DND-41 (cell line): Measurements from ENCODE around the gene SMARCD2.
"Not testable (repeated sequence)": the region's sequence is repeated elsewhere in the genome, so short reads cannot be mapped to it uniquely, and the experiment has no call there.

Source experiments
- ATAC-seq: fragments of 200-7000 bp; cut with Tn5 transposase; 3 replicates; pipeline ENCODE4 v1.9.1; 2021; ENCODE audit warnings: low read depth; ENCODE audit not compliant: insufficient read depth
- DNase-seq: peaks from one replicate; pipeline ENCODE4 v3.0.0-alpha.2; 2020
- H2AFZ ChIP-seq: 2 replicates; pipeline ENCODE4 v1.6.0; 2012; ENCODE audit warnings: low read depth, low read length
- H3K27ac ChIP-seq: 2 replicates; pipeline ENCODE4 v1.5.1; 2012; ENCODE audit warnings: low read length, inconsistent platforms
- H3K27me3 ChIP-seq: fragments of 200-600 bp; sonication (generic); 2 replicates; pipeline ENCODE4 v1.6.0; 2012; ENCODE audit warnings: low read length, mild to moderate bottlenecking, inconsistent platforms; ENCODE audit not compliant: insufficient read depth, poor library complexity
- H3K36me3 ChIP-seq: 2 replicates; pipeline ENCODE4 v1.5.1; 2012; ENCODE audit warnings: low read length, inconsistent platforms; ENCODE audit not compliant: insufficient read depth
- H3K4me1 ChIP-seq: 2 replicates; pipeline ENCODE4 v1.5.1; 2012; ENCODE audit warnings: mild to moderate bottlenecking, low read length; ENCODE audit not compliant: insufficient read depth
- H3K4me2 ChIP-seq: 2 replicates; pipeline ENCODE4 v1.6.0; 2012; ENCODE audit warnings: mild to moderate bottlenecking, moderate library complexity, low read length, inconsistent platforms; ENCODE audit not compliant: insufficient read depth
- H3K4me3 ChIP-seq, 2 experiments: fragments of 200-600 bp in 1 of 2; shearing (Covaris generic) in 1 of 2; 2 replicates each; pipeline ENCODE4 v1.5.1; 2012 to 2016; ENCODE audit warnings: inconsistent platforms in 2 of 2, low read length in 2 of 2, mild to moderate bottlenecking in 2 of 2, low read depth in 1 of 2, moderate library complexity in 1 of 2
- H3K79me2 ChIP-seq: 2 replicates; pipeline ENCODE4 v1.6.0; 2012; ENCODE audit warnings: low read length, inconsistent platforms; ENCODE audit not compliant: insufficient read depth
- H3K9ac ChIP-seq: 2 replicates; pipeline ENCODE4 v1.6.0; 2012; ENCODE audit warnings: low read depth, mild to moderate bottlenecking, inconsistent platforms, low read length, moderate library complexity
- H3K9me3 ChIP-seq: 2 replicates; pipeline ENCODE4 v1.5.1; 2012; ENCODE audit warnings: low read length, moderate library complexity, mild to moderate bottlenecking, inconsistent platforms; ENCODE audit not compliant: insufficient read depth, severe bottlenecking
- H4K20me1 ChIP-seq: 2 replicates; pipeline ENCODE4 v1.6.0; 2012; ENCODE audit warnings: low read length; ENCODE audit not compliant: insufficient read depth
- CTCF ChIP-seq: IDR thresholded peaks from 2 replicates; pipeline ENCODE4 v1.5.1; 2012; ENCODE audit warnings: borderline replicate concordance, low read length, moderate library complexity, mild to moderate bottlenecking; ENCODE audit not compliant: poor library complexity, severe bottlenecking; ENCODE audit errors: extremely low read depth

The SMARCD2 gene

DNA sequence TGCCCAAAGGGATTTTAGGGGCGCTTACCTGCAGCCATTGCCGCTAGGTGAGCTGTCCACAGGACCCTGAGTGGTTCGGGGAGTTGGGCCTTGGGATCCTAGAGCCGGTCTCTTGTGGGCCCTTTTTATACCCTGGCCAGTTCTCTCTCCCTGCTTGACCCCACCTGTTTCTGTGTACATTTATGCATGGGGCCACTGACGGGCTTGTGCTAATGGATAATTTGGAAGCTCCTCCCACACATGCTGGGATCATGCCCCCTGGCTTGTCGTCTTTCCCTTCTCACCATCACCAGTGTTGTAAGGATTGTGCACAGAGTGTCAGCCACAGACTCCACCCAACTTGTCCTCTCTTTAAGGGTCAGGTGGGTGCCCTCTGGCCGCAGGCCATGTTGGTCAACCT lies 31.1 kb upstream of the SMARCD2 start, which contains the start of gene CSH2:
TSS of gene CSH2 (minus strand) at position 101 of the 400 bp plus-strand sequence. CDS start at position 38, 63 bp downstream.
- not testable (repeated sequence) for H3K4me1 ChIP-seq, H2AFZ ChIP-seq, DNase-seq, H4K20me1 ChIP-seq, ATAC-seq, H3K36me3 ChIP-seq, H3K79me2 ChIP-seq, H3K9ac ChIP-seq, H3K27ac ChIP-seq, H3K4me2 ChIP-seq, H3K27me3 ChIP-seq, H3K4me3 ChIP-seq, H3K9me3 ChIP-seq

- not testable (repeated sequence) for H3K27me3 ChIP-seq, H3K27ac ChIP-seq, H3K4me3 ChIP-seq, H3K9ac ChIP-seq, H4K20me1 ChIP-seq, H2AFZ ChIP-seq, H3K4me1 ChIP-seq, H3K9me3 ChIP-seq, H3K36me3 ChIP-seq, ATAC-seq, H3K4me2 ChIP-seq, DNase-seq, H3K79me2 ChIP-seq
Measured at GRCh38 chr17:63871646-63872365, 29.3 kb upstream of the SMARCD2 start.

DNA sequence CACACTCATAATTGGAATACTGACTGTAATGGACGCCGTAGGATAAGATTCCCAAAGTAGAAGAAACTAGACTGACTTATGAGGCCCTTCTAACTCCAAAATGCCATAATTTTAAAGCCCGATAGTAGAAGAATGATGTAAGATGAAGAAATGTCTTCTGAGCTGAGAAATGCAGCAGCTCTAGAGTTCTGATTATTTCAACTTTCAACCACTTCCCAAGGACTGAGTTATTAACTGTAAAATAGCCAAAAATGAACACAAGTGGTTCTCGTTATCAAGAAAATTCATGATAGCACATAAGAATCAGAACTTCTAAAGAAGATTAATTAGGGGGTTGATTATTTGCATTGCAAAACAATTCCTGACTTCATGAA lies 27.8 kb upstream of the SMARCD2 start:
- not testable (repeated sequence) for H3K4me3 ChIP-seq, H3K79me2 ChIP-seq, H3K27ac ChIP-seq, H3K4me2 ChIP-seq, ATAC-seq, H4K20me1 ChIP-seq, DNase-seq, H3K9me3 ChIP-seq, H2AFZ ChIP-seq, H3K36me3 ChIP-seq, H3K4me1 ChIP-seq, H3K27me3 ChIP-seq, H3K9ac ChIP-seq

GRCh38 chr17:63869491-63870291 lies 27.2 kb upstream of the SMARCD2 start:
- not testable (repeated sequence) for H4K20me1 ChIP-seq, DNase-seq, H3K4me2 ChIP-seq, H3K4me3 ChIP-seq, H3K79me2 ChIP-seq, H3K27me3 ChIP-seq, H3K9ac ChIP-seq, H3K36me3 ChIP-seq, H3K9me3 ChIP-seq, H2AFZ ChIP-seq, ATAC-seq, H3K27ac ChIP-seq, H3K4me1 ChIP-seq

DNA sequence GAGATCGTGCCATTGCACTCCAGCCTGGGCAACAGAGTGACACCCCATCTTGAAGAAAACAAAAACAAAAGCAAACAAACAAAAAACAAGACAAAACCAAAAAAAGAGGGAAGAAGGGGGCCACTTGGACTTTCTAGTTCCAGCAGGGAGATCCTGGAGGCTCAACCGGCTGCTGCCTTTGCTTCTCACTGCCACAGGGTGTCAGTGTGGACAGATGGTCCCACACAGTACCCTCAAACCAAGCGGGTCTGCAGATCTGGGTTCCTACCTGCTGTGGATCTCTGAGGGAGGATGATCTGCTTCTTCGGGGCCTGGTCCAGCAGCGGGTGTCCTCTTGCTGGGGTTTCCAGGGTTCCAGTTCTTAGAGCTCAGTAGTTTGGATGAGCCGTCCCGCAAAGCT lies 24.1 kb upstream of the SMARCD2 start:
- H3K36me3 ChIP-seq, H3K27me3 ChIP-seq, H2AFZ ChIP-seq, H4K20me1 ChIP-seq, H3K4me1 ChIP-seq, H3K9me3 ChIP-seq, DNase-seq, H3K27ac ChIP-seq, H3K79me2 ChIP-seq, H3K4me2 ChIP-seq, H3K4me3 ChIP-seq, H3K9ac ChIP-seq: not testable (repeated sequence)
- ATAC-seq: peak; percentile 64; the same call in 2 of the 3 replicates
- peak; percentile 36 for TF ChIP-seq CTCF
